Measurements from ENCODE around the gene BCL11A.

The BCL11A gene

DNA sequence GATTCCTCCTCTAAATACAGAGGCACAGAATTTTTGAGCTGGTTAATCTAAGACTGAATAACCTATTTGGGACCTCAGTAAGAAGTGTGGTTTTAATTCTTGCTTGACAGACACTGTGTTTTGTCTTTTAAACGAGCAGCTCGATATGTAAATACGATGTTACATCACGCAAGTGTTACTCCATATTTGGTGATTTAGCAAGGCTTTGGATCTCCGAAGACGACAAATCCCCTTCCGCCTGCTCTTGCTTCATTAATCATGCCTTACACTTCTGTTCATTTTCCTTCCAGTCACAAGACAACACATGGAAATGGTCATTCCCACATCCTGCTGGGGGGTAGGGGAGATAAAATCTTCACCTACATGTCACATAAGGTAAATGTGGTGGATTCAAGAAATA, 9.4 kb downstream of the BCL11A start:
- DNase-seq, result no peak

DNA sequence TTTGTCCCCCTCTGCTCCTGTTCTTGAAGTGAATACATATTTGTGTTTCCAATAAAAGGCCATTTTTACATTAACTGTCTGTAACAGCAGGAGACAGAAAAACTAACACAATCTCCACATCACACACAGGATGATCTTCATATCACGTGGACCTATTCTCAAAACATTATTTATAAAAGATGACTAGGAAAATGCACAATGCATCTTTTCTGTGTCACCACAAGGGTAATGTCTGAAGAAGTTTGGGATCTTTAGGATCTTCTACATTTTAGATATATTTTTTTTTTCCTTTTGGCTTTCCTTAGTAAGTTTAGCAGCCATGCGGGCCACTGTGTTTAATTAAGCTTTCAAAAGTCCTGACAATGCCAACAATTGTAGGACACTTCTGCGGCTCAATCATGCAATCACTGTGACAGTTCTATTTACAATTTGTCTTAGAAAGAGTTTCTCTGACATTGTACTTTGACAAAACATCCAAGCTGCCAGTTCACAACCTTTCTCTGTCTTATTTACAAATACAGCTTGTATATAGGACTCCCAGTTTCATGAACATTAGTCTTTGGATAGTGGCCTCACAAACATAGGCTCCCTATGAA, 12.3 kb downstream of the BCL11A start:
- DNase-seq, result no peak

DNA sequence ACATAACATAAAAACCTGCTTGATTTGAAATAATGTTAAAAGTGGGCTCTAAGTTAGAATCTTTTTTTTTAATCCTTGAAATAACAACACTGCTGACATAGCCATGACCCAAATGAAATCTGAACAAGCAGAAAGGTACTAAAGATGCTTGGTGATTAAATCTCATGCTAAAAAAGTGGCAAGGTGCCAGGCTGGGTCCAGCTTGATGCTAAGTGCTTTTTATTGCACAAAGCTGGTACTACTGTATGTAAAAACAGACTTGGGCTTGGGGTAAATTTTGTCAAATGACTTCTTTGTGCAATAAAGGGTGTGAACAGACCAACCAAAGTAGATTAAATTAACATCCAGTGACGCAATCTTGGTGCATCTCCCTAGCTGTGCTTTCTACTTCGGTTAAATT, 13.4 kb downstream of the BCL11A start:
- DNase-seq, result no peak

DNA sequence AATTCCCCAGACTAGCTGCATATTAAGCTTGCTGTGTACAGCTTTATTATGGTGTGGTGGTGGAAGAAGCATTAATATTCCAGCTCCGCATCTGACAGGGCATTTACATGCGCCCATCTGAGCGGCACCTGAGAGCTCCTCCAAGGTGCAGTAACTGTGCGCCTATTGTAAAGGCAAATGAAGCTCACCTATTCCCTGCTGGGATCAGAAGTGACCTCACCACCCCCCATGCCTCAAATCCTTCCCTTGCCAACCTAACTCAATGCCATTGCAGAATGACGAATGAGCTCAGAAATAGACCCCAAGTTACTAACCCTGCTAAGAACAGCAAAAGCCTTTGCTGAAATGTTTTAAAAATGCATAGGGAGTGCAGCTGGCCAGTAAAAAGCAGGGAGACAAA, 14.3 kb downstream of the BCL11A start:
- DNase-seq, result no peak

DNA sequence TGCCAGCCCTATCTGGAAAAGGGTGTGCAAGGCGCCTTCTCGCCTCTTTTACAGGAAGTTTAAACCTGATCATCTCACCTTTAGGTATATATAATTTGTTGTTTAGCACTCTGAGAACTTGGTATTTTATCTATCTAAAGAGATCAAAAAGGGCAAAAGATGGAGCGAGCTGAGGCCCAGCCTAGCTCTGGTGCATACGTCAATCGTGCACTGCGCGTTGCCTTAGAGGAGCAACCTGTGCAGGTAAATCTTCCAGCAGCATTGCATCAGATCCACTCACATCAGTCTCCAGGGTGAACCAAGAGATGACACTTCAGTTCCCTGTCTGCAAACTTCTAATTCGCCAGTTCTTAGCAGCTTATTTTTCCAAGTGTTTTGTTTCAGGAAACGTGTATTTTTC, 15.4 kb downstream of the BCL11A start:
- DNase-seq, result no peak

DNA sequence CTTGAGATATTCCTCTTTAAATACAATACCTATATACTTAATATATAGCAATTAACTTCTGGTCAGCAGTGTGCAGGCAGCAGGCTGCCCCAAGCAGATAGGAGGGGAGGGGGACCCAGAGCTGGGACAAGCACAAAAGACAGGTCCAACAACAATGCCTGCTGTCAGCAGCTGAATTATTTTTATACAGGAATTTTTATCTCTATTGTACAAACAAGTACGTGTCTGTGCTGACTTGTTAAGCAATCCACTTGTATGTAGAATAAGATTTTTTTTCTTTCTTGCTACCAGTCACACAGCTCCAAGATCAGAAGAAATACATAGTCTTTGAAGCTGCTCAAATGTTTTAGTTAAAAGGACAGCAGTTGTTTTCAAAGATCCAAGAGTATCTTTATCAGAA, 16.7 kb downstream of the BCL11A start:
- DNase-seq, result no peak

DNA sequence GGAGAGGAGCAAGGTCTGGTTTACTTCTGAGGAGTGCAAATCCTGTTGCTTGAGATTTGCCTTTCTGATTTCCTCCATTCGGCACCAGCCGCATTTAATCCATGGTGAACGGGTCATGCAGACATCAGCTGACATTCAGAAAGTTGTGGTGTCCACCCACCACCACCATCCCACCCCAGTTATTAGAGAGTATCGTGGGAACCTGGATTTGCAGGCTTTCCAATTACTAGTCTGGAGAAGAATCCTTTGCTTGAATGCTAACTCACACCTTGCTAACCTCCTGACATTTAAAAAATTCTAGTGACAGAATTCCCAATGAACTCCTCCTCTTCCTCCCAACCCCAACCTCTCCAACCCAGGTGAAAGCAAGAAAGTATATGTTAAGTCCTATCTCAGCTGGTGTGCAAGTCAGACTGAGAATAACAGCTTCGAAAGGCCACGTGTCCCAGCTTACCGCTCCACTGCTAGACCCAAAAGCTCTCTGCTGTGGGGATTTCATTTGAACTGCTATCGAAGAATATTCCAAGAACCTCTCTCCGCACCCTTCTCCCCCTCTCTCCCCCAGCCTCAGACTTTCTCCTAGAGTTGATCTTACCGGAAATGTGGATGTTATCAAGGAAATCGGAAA, 17.7 kb downstream of the BCL11A start:
- no peak for DNase-seq

DNA sequence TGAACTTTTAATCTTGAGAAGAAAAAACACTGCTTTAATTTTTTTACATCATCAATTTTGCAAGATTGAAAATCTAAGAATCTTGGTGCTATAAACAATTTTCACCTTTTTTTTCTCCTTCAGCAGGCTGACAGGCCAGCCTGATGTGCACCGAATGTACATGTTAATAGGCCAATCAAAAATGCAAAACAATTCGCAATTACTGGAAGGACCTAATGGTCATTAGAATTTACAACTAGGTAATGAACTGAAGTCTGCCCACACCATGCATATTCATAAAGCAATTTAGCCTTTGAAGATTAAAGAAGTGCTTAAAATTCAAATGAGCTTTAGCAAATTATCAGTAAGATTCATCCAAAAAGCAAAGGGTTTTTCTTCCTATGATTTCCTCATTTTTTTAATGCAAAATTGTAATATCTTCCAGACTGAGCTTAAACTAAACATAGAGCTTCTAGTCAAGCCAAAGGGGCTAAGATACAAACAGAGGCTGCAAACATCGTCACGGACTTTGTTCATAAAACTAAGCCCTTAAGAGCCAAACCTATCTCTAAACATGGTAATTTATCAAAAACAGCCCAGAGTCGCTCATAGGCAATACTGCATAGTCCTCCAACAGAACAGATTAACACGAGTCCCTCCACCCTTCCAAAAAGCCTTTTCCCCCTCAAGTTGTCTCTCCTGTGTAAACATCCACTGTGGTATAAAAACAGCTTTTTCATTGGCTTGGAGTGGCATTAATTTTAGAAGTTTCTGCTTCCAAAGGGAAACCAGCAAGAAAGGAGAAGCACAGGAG, 18.4 kb downstream of the BCL11A start:
- DNase-seq, result no peak

DNA sequence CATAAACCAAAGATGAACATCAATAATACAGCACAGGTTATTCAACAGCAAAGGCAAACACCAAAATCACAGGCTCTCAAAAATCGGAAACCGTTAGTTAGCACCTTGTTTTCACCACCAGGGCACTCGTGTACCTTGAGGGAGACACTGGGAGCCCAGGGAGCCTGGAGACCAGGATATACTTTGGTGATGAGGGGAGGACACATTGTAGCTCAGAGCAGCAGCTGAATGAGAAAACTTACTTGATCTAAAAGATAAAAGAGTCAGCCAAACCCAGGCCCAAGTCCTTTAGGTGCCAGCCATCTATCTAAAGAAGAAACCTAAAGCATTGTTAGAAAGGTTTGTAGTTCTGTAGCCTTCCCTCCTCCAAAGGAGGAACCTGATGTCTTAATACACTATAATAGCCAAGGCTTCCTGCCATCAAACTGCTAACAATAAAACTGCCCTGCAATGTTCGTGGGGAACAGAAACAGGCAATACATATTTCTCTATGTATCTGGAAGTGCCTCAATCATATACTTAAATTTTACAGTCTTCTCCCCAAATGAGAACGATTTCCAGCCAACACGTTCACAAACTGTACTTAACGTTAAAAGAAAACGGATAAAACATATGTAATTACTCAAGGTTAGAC, 19.3 kb downstream of the BCL11A start:
- DNase-seq, result no peak

DNA sequence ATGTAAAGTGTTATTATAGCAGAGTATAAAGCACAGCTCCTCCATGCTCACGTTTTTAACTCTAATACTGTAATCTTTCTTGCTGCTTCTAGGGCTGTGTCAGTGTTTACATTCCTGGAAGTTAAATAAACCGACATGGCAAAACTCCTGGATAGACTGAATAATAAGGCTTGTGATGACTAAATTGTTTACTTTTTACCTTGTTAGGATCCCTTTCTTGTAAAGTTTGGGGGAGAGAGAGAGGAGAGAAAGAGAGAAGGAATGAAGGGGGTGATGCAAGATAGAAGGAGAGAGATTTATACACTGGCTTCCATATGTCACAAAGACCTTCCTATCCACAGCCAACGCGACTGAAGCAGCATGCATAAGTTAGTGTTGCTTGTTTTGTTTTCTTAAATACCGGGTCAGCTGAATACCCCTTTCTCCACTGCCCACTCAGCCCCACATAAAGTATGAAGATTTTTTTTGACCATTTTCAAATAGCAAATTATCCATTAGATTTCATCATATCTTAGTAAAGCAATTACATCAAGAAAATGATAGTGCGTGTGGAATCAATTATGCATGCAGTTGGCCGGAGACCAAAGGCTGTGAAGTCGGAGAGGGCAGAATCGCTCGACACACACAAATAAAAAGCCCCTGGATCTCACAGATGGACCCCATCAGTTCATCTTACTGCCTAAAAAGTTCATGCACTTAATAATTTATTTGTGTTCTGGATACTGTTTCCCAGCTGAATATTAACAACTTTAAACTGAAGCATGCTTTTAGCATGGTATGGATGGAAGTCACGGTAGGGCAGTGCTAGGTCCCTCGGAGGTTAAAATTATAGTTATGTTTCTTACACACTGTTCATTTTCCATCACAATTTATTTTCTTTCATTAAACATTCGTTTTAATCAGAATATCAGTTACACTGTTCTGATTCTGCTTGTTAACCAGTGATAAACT, 20.1 kb downstream of the BCL11A start:
- no peak for DNase-seq

DNA sequence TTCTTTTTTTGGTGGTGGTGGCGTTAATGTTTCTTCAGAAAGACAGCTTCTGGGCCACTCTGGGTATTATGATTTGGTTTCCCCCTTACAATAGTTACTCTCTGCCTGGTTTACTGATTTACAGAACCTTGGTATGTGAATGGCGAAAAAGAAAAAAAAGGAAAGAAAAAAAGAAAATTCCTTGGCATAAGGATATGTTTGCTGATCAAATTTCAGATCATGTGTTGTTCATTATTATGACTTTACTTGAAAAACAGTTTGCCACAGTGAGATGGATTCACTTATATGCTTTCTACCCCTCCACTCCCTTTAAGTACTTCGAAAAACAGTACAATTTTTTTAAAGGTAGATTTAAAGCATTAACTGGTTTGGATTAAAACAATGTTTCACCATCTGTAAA, 21.0 kb downstream of the BCL11A start:
- DNase-seq, result no peak

DNA sequence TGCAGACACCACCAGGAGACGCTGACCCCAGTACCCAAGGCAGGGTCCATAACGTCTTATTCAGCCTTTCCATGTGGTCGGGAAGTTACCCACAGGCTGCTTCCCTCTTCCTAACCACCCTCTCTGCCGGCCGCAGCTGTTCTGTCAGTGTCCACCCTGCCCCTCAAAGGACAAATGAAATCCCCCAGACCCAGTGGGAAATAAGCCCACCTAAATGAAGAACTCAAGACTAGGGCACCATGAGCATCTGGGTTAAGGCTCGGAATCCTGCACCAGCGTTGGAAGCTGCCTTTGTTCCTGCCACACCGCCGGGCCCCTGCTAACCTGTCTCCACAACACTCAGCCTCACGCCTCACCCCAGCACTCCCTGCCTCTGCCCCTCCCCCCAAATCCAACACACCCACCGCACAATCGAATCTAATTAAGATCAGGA, 21.7 kb downstream of the BCL11A start:
- DNase-seq, result no peak

DNA sequence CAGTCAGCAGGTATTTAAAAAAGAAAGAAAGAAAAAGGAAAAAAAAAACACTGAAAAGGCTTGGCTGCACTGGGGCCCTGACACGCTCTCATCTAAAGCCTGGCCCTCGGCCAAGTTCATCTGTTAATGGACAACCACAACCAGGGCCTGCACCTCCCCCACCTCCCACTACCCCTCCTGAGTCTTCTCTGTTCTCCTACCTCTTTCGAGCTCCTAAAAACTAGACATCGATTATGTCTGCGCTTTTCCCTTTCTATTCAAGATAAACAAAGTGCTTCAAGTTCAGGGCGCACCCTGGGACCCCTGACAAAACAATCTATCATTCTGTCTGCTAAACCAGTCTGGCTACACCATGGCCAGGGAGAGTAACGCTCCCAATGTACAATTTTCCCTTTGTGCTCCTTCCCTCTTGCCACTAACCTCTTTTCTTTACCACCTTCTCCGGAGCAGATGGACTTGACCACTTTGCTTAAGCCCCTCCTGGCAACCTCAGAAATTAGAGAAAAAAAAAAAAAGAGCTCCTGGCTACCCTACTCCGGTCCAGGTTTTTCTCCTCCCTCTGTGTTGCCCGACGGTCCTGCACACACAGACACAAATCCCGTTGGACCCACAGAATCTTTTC, 22.7 kb downstream of the BCL11A start:
- DNase-seq, result no peak

DNA sequence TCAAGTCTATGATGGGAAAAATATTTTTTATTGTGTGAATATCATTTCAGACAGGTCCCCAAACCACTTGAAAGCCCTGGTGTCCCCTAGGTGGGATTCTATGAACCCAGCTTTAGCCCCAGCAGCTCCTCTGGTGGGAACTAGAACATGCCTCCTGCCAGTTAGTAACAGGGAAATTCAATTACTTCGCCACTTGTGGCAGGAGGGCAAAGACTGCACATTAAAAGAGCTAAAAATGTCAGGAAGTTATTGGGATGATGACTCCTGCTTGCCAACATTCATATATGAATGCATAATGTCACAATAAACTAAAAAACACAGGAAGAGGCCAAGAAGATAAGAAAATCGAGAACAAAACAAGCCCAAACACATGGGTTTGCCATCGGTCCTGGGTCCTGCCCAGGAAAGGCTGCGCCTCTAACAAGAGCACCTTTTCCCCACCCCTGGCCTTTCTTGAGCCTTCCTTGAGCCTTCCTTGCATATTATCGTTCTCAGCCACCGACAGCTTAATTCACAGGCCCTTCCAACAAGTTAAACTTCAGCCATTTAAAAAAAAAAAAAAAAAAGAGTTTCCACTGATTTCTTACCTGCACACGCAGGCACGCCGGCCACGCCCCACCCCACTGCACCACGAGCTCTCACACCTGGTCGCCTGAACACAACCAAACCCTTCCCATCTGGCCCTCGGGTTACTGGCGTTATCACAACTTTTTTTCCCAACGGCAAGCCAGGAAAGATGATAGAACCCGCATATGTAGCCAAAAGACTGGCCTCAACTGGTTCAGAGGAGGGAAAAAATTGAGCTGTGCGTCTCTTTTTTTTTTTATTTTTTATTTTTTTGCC, 23.4 kb downstream of the BCL11A start:
- DNase-seq, result no peak

DNA sequence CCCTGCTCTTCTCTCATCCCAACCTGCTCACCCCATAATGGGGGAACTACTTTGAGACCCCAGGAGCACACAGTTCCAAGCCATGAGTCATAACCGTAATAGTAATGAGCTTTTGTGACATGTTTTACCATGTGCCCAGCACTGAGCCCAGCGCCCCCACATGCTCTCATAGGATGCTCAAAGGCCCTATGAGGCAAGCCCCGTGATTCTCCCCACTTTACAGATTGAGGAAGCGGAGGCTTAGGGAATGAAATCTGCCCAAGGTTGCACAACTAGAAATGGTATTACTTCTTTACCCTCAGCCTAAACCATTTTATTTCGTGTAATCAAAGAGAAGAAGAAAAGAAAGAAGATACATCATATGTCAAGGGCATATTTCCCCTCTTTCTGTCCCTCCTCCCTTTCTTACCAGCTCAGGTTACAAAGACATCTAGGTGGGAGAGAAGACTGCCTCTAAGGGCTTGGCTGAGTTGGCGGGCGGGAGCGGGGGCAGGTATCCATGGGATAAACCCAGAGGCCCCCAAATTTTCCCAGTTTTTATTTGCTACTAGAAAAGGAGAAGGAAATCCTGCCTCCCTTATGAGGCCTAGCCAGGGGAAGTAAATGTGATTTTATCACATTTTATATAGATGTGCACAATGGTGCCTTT, 24.2 kb downstream of the BCL11A start:
- no peak for DNase-seq

DNA sequence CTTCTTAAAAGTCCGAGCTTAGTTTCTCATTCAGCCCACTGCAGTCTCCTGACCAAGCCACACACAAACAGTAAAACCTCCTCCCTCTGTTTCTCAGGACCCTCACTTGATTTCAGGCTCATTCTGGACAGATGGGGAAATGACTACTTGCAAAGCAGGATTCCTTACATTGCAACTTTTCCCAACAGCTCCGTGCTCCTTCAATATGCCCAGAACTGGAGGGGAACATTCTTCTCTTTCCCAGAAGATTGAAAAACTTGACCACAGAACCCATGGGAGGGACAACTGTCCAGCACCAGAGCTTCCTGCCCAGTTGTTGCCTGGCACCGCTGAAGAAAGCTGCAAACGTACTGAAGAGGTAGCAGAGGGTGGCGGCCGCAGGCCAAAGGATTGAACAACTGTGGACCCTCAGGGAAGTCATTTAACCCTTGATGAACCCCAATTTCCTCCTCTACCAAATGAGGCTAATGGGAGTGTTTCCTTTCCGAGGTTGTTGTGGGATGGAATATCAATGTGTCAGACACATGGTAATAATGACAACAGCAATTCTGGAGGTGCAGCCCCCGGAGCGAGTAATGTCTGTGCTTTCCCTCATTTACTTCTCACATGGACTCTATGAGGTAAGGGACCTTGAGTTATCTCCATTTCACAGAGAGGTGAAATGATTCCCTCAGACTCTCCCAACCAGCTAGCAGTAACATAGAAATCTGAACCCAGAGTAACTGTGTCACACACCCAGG, 25.0 kb downstream of the BCL11A start:
- no peak for DNase-seq

DNA sequence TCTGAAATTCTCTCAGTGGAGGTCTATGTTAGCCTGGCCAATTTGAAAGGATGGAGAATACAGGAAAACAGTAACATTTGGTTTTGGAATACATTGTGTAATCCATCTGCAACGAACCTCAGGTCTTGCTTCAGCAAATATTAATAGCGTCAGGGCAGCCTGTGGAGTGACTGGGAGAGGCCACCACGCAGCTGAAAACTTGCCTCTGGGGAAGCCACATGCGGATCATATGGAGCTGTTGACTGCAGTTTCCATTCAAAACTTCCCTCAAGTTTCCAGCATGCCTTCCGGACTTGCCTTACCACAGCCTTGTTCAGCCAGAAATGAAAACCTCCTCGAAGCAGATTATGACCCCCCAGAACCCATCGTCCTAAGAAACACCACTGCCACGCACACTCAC, 25.7 kb downstream of the BCL11A start:
- DNase-seq, result no peak

DNA sequence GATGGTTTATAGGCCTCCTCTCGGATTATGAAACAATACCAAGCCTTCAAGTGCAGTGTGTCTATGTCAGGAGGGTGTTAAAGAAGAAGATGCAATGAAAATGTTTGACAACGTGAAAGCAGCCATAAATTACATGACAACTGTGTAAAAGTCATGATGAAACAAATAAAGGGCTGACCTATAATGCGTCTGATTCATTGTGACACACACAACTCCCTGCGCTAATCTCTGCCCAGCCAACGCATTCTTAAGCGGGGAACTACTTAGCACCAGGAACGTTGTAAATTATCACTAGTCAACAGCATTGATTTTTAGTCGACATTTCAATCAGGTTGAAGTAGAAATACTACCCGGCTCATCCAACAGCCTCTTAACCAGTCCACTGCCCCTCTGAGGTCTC, 26.8 kb downstream of the BCL11A start:
- DNase-seq, result no peak

DNA sequence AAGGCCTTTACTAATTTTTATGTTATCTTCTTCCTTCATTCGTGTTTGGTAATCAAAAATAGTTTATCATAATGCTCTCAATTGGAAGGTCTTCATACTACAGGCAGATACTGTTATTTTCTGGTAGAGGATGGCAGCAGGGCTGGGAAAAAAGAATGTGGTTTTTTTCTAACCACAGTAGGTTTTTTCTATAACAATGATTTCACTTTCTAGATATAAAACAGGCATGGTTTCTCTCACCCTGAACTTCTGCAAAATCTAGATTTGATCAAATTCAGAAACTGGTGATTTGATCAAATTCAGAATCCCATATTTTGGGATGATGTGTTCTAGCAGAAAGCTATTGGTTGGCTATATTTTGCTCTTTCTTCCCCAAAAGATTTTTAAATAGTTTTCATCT, 27.6 kb downstream of the BCL11A start:
- DNase-seq, result no peak

DNA sequence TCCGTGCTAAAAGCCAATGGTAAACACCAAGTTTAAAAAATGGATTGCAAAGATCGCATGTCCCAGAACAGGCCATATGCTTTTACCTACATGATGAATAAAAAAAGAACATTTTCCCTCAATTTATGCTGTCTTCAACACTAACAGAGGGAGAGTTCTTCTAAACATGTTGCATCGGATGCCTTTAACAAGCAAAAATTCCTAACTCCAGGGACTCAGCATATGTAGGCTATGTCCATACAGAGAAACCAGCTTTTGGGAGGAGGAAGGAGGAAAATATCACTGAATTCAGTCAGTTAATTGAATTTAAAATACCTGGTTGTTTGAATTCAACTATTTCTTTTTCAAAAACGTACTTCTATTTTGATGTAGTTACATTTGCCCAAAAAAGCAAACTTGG, 28.6 kb downstream of the BCL11A start:
- DNase-seq, result no peak
